OCI-LY1 (cell line): ENCODE measurements around the gene PTPMT1.
"Not testable (repeated sequence)": the region's sequence is repeated elsewhere in the genome, so short reads cannot be mapped to it uniquely, and the experiment has no call there.

Experiments
- H2AFZ ChIP-seq: fragments of 200-600 bp; sonication (generic), shearing (Covaris generic); 2 replicates; pipeline ENCODE4 v1.6.0; 2014; ENCODE audit warnings: antibody characterized with exemption, mild to moderate bottlenecking, low read length
- H3F3A ChIP-seq: fragments of 200-600 bp; sonication (generic), shearing (Covaris generic); 2 replicates; pipeline ENCODE4 v1.6.0; 2014; ENCODE audit warnings: mild to moderate bottlenecking, antibody characterized with exemption, low read length, moderate library complexity; ENCODE audit not compliant: insufficient read depth
- H3K27ac ChIP-seq: fragments of 200-600 bp; sonication (generic); 2 replicates; pipeline ENCODE4 v1.5.1; 2014; ENCODE audit warnings: low read length, mixed run types, mild to moderate bottlenecking, low read depth; ENCODE audit not compliant: poor library complexity, severe bottlenecking
- H3K27me3 ChIP-seq: fragments of 200-600 bp; sonication (generic); 2 replicates; pipeline ENCODE4 v1.6.0; 2014; ENCODE audit warnings: antibody characterized with exemption, mild to moderate bottlenecking, low read length, moderate library complexity; ENCODE audit not compliant: insufficient read depth
- H3K36me3 ChIP-seq: fragments of 200-600 bp; sonication (generic); 2 replicates; pipeline ENCODE4 v1.6.1; 2014; ENCODE audit warnings: mild to moderate bottlenecking, antibody characterized with exemption, low read length, moderate library complexity, mixed read lengths; ENCODE audit not compliant: insufficient read depth
- H3K4me1 ChIP-seq: fragments of 200-600 bp; sonication (generic); 2 replicates; pipeline ENCODE4 v1.5.1; 2014; ENCODE audit warnings: mild to moderate bottlenecking, low read length, moderate library complexity; ENCODE audit not compliant: insufficient read depth, severe bottlenecking
- H3K4me2 ChIP-seq: fragments of 200-600 bp; sonication (generic), shearing (Covaris generic); 2 replicates; pipeline ENCODE4 v1.6.1; 2014; ENCODE audit warnings: low read length
- H3K4me3 ChIP-seq: fragments of 200-600 bp; sonication (generic); 2 replicates; pipeline ENCODE4 v1.5.1; 2014; ENCODE audit warnings: low read length, low read depth, mild to moderate bottlenecking, mixed read lengths; ENCODE audit not compliant: poor library complexity, severe bottlenecking
- H3K79me2 ChIP-seq: fragments of 200-600 bp; shearing (Covaris generic); 2 replicates; pipeline ENCODE4 v1.6.1; 2016; ENCODE audit warnings: mixed run types, low read length, mixed read lengths; ENCODE audit not compliant: insufficient read depth
- H3K9ac ChIP-seq: fragments of 200-600 bp; sonication (generic), shearing (Covaris generic); 2 replicates; pipeline ENCODE4 v1.6.1; 2014; ENCODE audit warnings: mild to moderate bottlenecking, low read length, mixed read lengths
- H3K9me2 ChIP-seq: fragments of 200-600 bp; sonication (generic), shearing (Covaris generic); 2 replicates; pipeline ENCODE4 v1.6.1; 2014; ENCODE audit warnings: low read depth, mild to moderate bottlenecking, low read length, mixed read lengths
- H3K9me3 ChIP-seq: fragments of 200-600 bp; shearing (Covaris generic); 2 replicates; pipeline ENCODE4 v1.6.1; 2014; ENCODE audit warnings: low read length, mixed read lengths
- H4K20me1 ChIP-seq: fragments of 200-600 bp; sonication (generic), shearing (Covaris generic); 2 replicates; pipeline ENCODE4 v1.6.0; 2016; ENCODE audit warnings: mild to moderate bottlenecking, low read length; ENCODE audit not compliant: insufficient read depth
- CTCF ChIP-seq: fragments of 200-600 bp; sonication (generic), shearing (Covaris generic); IDR thresholded peaks from 2 replicates; pipeline ENCODE4 v1.5.1; 2017; ENCODE audit warnings: mild to moderate bottlenecking, antibody characterized with exemption, low read length, moderate library complexity, mixed read lengths
- EZH2 ChIP-seq: fragments of 200-600 bp; sonication (generic), shearing (Covaris generic); IDR thresholded peaks from 2 replicates; pipeline ENCODE4 v1.8.0; 2017; ENCODE audit warnings: borderline replicate concordance, mixed run types, mild to moderate bottlenecking, antibody characterized with exemption, low read length, moderate library complexity, mixed read lengths

The PTPMT1 gene

GRCh38 chr11:47564366-47564765 is 1.0 kb upstream of the PTPMT1 start:
- Histone ChIP-seq H3K9ac (peak overlapping the region; percentile 86), H3K79me2 (peaks cover 21% of the 10 kb centered on the region), H3K4me2 (peak overlapping the region; percentile 93), H3K4me1 (peaks cover 23% of the 10 kb centered on the region), H3K4me3 (peak overlapping the region; percentile 87)
- H2AFZ ChIP-seq, H3F3A ChIP-seq, H3K27ac ChIP-seq, H3K27me3 ChIP-seq, H3K9me2 ChIP-seq, H4K20me1 ChIP-seq, H3K36me3 ChIP-seq, H3K9me3 ChIP-seq: not testable (repeated sequence)

- peak overlapping the region; percentile 86 for H3K9ac ChIP-seq
Measured at GRCh38 chr11:47564933-47565339, 463 bp upstream of the PTPMT1 start.

GRCh38 chr11:47566149-47566698 is 825 bp downstream of the PTPMT1 start:
- 0 out of 2 replicates have a peak, but pooled peaks cover 5% of the 10 kb centered on the region for H3F3A ChIP-seq
- peaks cover 21% of the 10 kb centered on the region for H3K79me2 ChIP-seq
- no peaks in the 10 kb centered on the region for H3K27me3 ChIP-seq
- no peak overlapping the region for H2AFZ ChIP-seq
- H3K27ac ChIP-seq = peak overlapping the region; percentile 55
- H3K4me3 ChIP-seq = peak overlapping the region; percentile 87
- TF ChIP-seq CTCF (no peak), EZH2 (no peak)
- H3K36me3 ChIP-seq = peaks cover 28% of the 10 kb centered on the region
- no peaks in the 10 kb centered on the region for H3K9me3 ChIP-seq
- H3K4me1 ChIP-seq = peaks cover 23% of the 10 kb centered on the region
- H3K9ac ChIP-seq = peak overlapping the region; percentile 86
- no peaks in the 10 kb centered on the region for H4K20me1 ChIP-seq
- H3K9me2 ChIP-seq = no peaks in the 10 kb centered on the region
- H3K4me2 ChIP-seq = peak overlapping the region; percentile 93

More at GRCh38 chr11:47564933-47565339, 463 bp upstream of the PTPMT1 start:
- no peak for TF ChIP-seq EZH2
- no peak for TF ChIP-seq CTCF
- Histone ChIP-seq H3K4me2 (peak overlapping the region; percentile 93), H3F3A (no peaks in the 10 kb centered on the region), H3K4me3 (peak overlapping the region; percentile 87), H3K79me2 (peaks cover 21% of the 10 kb centered on the region), H3K27ac (peak overlapping the region; percentile 65), H3K9me3 (no peaks in the 10 kb centered on the region), H3K9me2 (no peaks in the 10 kb centered on the region), H3K27me3 (no peaks in the 10 kb centered on the region), H4K20me1 (no peaks in the 10 kb centered on the region), H2AFZ (0 out of 2 replicates have a peak overlapping the region, but pooled peaks have one; percentile 45), H3K4me1 (peaks cover 23% of the 10 kb centered on the region), H3K36me3 (peaks cover 15% of the 10 kb centered on the region)

GRCh38 chr11:47569646-47570045 is 4.2 kb downstream of the PTPMT1 start:
- Histone ChIP-seq H3K79me2 (peaks cover 21% of the 10 kb centered on the region), H4K20me1 (no peaks in the 10 kb centered on the region), H2AFZ (no peak overlapping the region), H3K9me2 (no peaks in the 10 kb centered on the region), H3K27me3 (no peaks in the 10 kb centered on the region), H3K4me1 (peaks cover 17% of the 10 kb centered on the region), H3K9ac (no peak overlapping the region), H3K9me3 (no peaks in the 10 kb centered on the region), H3K27ac (no peak overlapping the region), H3K36me3 (peaks cover 59% of the 10 kb centered on the region), H3K4me3 (no peak overlapping the region), H3K4me2 (no peak overlapping the region), H3F3A (0 out of 2 replicates have a peak, but pooled peaks cover 5% of the 10 kb centered on the region)
- TF ChIP-seq CTCF (no peak), EZH2 (no peak)
